ENCODE measurements around the gene CIAPIN1. TPM values are rescaled to one million over a fixed set of nuclear protein-coding genes. Genes with fewer than 3 reads are reported as not detected.

Gene CIAPIN1
- total RNA-seq, 1 donor from 2014 or later, result 28.7 TPM

- H3K36me3 ChIP-seq, result no peaks in the 10 kb centered on the region
- no peak overlapping the region for H3K4me3 ChIP-seq
- no peak for TF ChIP-seq CTCF (IDR thresholded peaks at IDR 0.05)
- H3K4me1 ChIP-seq, result no peaks in the 10 kb centered on the region
- H3K9me3 ChIP-seq, result no peaks in the 10 kb centered on the region
- no peak overlapping the region for H3K27ac ChIP-seq
- intact Hi-C loops (cut with DNase I), result no loop called here
- no peaks in the 10 kb centered on the region for H3K27me3 ChIP-seq
- no peak for DNase-seq (ENCODE audit: low spot score in 2 of 2)
These were observed 38.1 kb downstream of the CIAPIN1 start for GRCh38 chr16:57409065-57409464.

- Histone ChIP-seq H3K9me3 (no peaks in the 10 kb centered on the region), H3K4me3 (no peak overlapping the region), H3K4me1 (no peaks in the 10 kb centered on the region), H3K27ac (no peak overlapping the region), H3K36me3 (no peaks in the 10 kb centered on the region), H3K27me3 (no peaks in the 10 kb centered on the region)
- DNase-seq (ENCODE audit: low spot score in 2 of 2), result no peak
- intact Hi-C loops (cut with DNase I), result no loop called here
- TF ChIP-seq CTCF (IDR thresholded peaks at IDR 0.05), result no peak
These were observed 39.4 kb downstream of the CIAPIN1 start for GRCh38 chr16:57407521-57408353.

GRCh38 chr16:57406881-57407280 is 40.3 kb downstream of the CIAPIN1 start:
- no peak for TF ChIP-seq CTCF (IDR thresholded peaks at IDR 0.05)
- intact Hi-C loops (cut with DNase I), result no loop called here
- no peak overlapping the region for H3K27ac ChIP-seq

GRCh38 chr16:57405097-57405496 is 42.1 kb downstream of the CIAPIN1 start:
- no peak for TF ChIP-seq CTCF (IDR thresholded peaks at IDR 0.05)
- no peaks in the 10 kb centered on the region for H3K9me3 ChIP-seq
- intact Hi-C loops (cut with DNase I), result no loop called here
- DNase-seq (ENCODE audit: low spot score in 2 of 2), result no peak
- H3K36me3 ChIP-seq, result no peaks in the 10 kb centered on the region
- H3K27me3 ChIP-seq, result no peaks in the 10 kb centered on the region
- no peaks in the 10 kb centered on the region for H3K4me1 ChIP-seq
- H3K4me3 ChIP-seq, result no peak overlapping the region
- H3K27ac ChIP-seq, result no peak overlapping the region

More at GRCh38 chr16:57406881-57407280, 40.3 kb downstream of the CIAPIN1 start:
- Histone ChIP-seq H3K4me3 (no peak overlapping the region), H3K36me3 (no peaks in the 10 kb centered on the region), H3K27me3 (no peaks in the 10 kb centered on the region), H3K9me3 (no peaks in the 10 kb centered on the region), H3K4me1 (no peaks in the 10 kb centered on the region)
- DNase-seq (ENCODE audit: low spot score in 2 of 2), result no peak

GRCh38 chr16:57403965-57404817 is 43.0 kb downstream of the CIAPIN1 start, which contains the start of gene CCL17:
Gene CCL17 (plus strand): TSS chr16:57404767. CDS start chr16:57413933, 9,166 bp downstream.
- no peak for TF ChIP-seq CTCF (IDR thresholded peaks at IDR 0.05)
- no peaks in the 10 kb centered on the region for H3K9me3 ChIP-seq
- H3K4me3 ChIP-seq, result no peak within 1 kb of the TSS
- DNase-seq (ENCODE audit: low spot score in 2 of 2), result no peak
- intact Hi-C loops (cut with DNase I), result no loop called here
- H3K27me3 ChIP-seq, result no peaks in the 10 kb centered on the region
- no peaks in the 10 kb centered on the region for H3K36me3 ChIP-seq
- H3K27ac ChIP-seq, result no peak within 1 kb of the TSS
- no peaks in the 10 kb centered on the region for H3K4me1 ChIP-seq
